Rectal smooth muscle tissue (tissue), 1 donor: ENCODE data around the gene POLR3E.
"Not testable (repeated sequence)": the region's sequence is repeated elsewhere in the genome, so short reads cannot be mapped to it uniquely, and the experiment has no call there.

Experiments
- H3K27ac ChIP-seq: one replicate; pipeline ENCODE4 v1.7.0; 2013; ENCODE audit warnings: low read depth, low read length, inconsistent platforms
- H3K27me3 ChIP-seq: one replicate; pipeline ENCODE4 v1.7.0; 2013; ENCODE audit warnings: low read length; ENCODE audit not compliant: control insufficient read depth, insufficient read depth
- H3K36me3 ChIP-seq: one replicate; pipeline ENCODE4 v1.7.0; 2013; ENCODE audit warnings: low read length; ENCODE audit not compliant: control insufficient read depth, insufficient read depth
- H3K4me1 ChIP-seq: one replicate; pipeline ENCODE4 v1.7.0; 2013; ENCODE audit warnings: low read length; ENCODE audit not compliant: control insufficient read depth, insufficient read depth
- H3K4me3 ChIP-seq: one replicate; pipeline ENCODE4 v1.7.0; 2013; ENCODE audit warnings: low read length
- H3K9ac ChIP-seq: one replicate; pipeline ENCODE4 v1.7.0; 2013; ENCODE audit warnings: low read length

The POLR3E gene

GRCh38 chr16:22368200-22368826, 71.1 kb downstream of the POLR3E start:
- H3K4me3 ChIP-seq, H3K36me3 ChIP-seq, H3K9ac ChIP-seq, H3K27me3 ChIP-seq: not testable (repeated sequence)
- peak overlapping the region; percentile 89 for H3K27ac ChIP-seq
- peaks cover 34% of the 10 kb centered on the region for H3K4me1 ChIP-seq

- Histone ChIP-seq H3K4me3 (no peak overlapping the region), H3K36me3 (no peaks in the 10 kb centered on the region), H3K4me1 (peaks cover 36% of the 10 kb centered on the region), H3K27ac (peak overlapping the region; percentile 89), H3K9ac (no peak overlapping the region), H3K27me3 (no peaks in the 10 kb centered on the region)
Observed at GRCh38 chr16:22369221-22369811, 72.1 kb downstream of the POLR3E start.

GRCh38 chr16:22370038-22370820, 73.0 kb downstream of the POLR3E start:
- Histone ChIP-seq H3K36me3 (no peaks in the 10 kb centered on the region), H3K9ac (no peak overlapping the region), H3K27me3 (no peaks in the 10 kb centered on the region), H3K4me1 (peaks cover 38% of the 10 kb centered on the region), H3K4me3 (no peak overlapping the region), H3K27ac (peak overlapping the region; percentile 89)

GRCh38 chr16:22372882-22373661, 75.9 kb downstream of the POLR3E start:
- Histone ChIP-seq H3K9ac (peak overlapping the region; percentile 63), H3K27ac (peak overlapping the region; percentile 79), H3K36me3 (no peaks in the 10 kb centered on the region)

GRCh38 chr16:22373662-22374310, 76.6 kb downstream of the POLR3E start:
- Histone ChIP-seq H3K4me1 (peaks cover 34% of the 10 kb centered on the region), H3K27me3 (no peaks in the 10 kb centered on the region), H3K27ac (peak overlapping the region; percentile 79), H3K36me3 (no peaks in the 10 kb centered on the region), H3K4me3 (peak overlapping the region; percentile 89), H3K9ac (peak overlapping the region; percentile 63)

More at GRCh38 chr16:22372882-22373661, 75.9 kb downstream of the POLR3E start:
- H3K27me3 ChIP-seq: no peaks in the 10 kb centered on the region
- peak overlapping the region; percentile 89 for H3K4me3 ChIP-seq
- H3K4me1 ChIP-seq: peaks cover 34% of the 10 kb centered on the region

- no peaks in the 10 kb centered on the region for H3K36me3 ChIP-seq
- peak within 1 kb of the TSS; percentile 63 for H3K9ac ChIP-seq
- no peaks in the 10 kb centered on the region for H3K27me3 ChIP-seq
- peak within 1 kb of the TSS; percentile 89 for H3K4me3 ChIP-seq
- H3K4me1 ChIP-seq: peaks cover 27% of the 10 kb centered on the region
- H3K27ac ChIP-seq: peak within 1 kb of the TSS; percentile 79
Observed at GRCh38 chr16:22374311-22375116, 77.3 kb downstream of the POLR3E start, which contains the start of gene CDR2. Gene CDR2, minus strand, starts transcription at chr16:22374619. Its CDS starts 310 bp downstream, at chr16:22374309.

GRCh38 chr16:22375117-22375962, 78.1 kb downstream of the POLR3E start:
- H3K9ac ChIP-seq: no peak overlapping the region
- H3K36me3 ChIP-seq: no peaks in the 10 kb centered on the region
- H3K27me3 ChIP-seq: no peaks in the 10 kb centered on the region
- peak overlapping the region; percentile 74 for H3K27ac ChIP-seq
- H3K4me3 ChIP-seq: peak overlapping the region; percentile 84
- peaks cover 21% of the 10 kb centered on the region for H3K4me1 ChIP-seq

GRCh38 chr16:22375963-22376640, 78.9 kb downstream of the POLR3E start:
- Histone ChIP-seq H3K27ac (no peak overlapping the region), H3K27me3 (no peaks in the 10 kb centered on the region), H3K4me1 (peaks cover 17% of the 10 kb centered on the region), H3K36me3 (no peaks in the 10 kb centered on the region), H3K9ac (no peak overlapping the region), H3K4me3 (no peak overlapping the region)

GRCh38 chr16:22379656-22380055, 82.4 kb downstream of the POLR3E start:
- Histone ChIP-seq H3K4me3 (no peak overlapping the region), H3K4me1 (peaks cover 5% of the 10 kb centered on the region), H3K27ac (no peak overlapping the region), H3K27me3 (no peaks in the 10 kb centered on the region), H3K36me3 (no peaks in the 10 kb centered on the region), H3K9ac (no peak overlapping the region)

- H3K27me3 ChIP-seq: no peaks in the 10 kb centered on the region
- no peaks in the 10 kb centered on the region for H3K36me3 ChIP-seq
- H3K27ac ChIP-seq: no peak overlapping the region
- H3K9ac ChIP-seq: no peak overlapping the region
- H3K4me3 ChIP-seq: no peak overlapping the region
- no peaks in the 10 kb centered on the region for H3K4me1 ChIP-seq
Observed at GRCh38 chr16:22380529-22380928, 83.3 kb downstream of the POLR3E start.
